AG04450 (cell line): ENCODE data around the gene ERGIC2. TPM values are rescaled to one million over a fixed set of nuclear protein-coding genes. Genes with fewer than 3 reads are reported as not detected.
"Not testable (repeated sequence)": the region's sequence is repeated elsewhere in the genome, so short reads cannot be mapped to it uniquely, and the experiment has no call there.

Experiments
- CTCF ChIA-PET: fragments of 300-600, 350-600 bp; formaldehyde crosslinking; extraction: SDS; loops from one replicate; lab custom pipeline; 2022; ENCODE audit warnings: antibody characterized with exemption, inconsistent platforms; lab: Charles Lee
- POLR2A ChIA-PET: fragments of 350-600 bp; formaldehyde crosslinking; extraction: SDS; loops from one replicate; lab custom pipeline; 2021; ENCODE audit warnings: antibody characterized with exemption, inconsistent platforms; lab: Yijun Ruan, JAX
- DNase-seq: peaks from one replicate; pipeline ENCODE4 v3.0.0-alpha.2; 2011; ENCODE audit warnings: low read depth, low spot score
- H3K27ac ChIP-seq: one replicate; pipeline ENCODE4 v1.5.1; 2012; ENCODE audit warnings: low read depth, low read length, control low read depth
- H3K27me3 ChIP-seq: one replicate; pipeline ENCODE4 v1.6.0; 2012; ENCODE audit warnings: low read length; ENCODE audit not compliant: control insufficient read depth, insufficient read depth
- H3K4me3 ChIP-seq: 2 replicates; pipeline ENCODE4 v1.5.1; 2011; ENCODE audit warnings: mild to moderate bottlenecking, low read depth, low read length, control low read depth
- H3K9me3 ChIP-seq: 2 replicates; pipeline ENCODE4 v1.5.1; 2012; ENCODE audit warnings: low read length; ENCODE audit not compliant: control insufficient read depth, insufficient read depth
- CTCF ChIP-seq: IDR thresholded peaks from 2 replicates; pipeline ENCODE4 v1.5.1; 2011; ENCODE audit warnings: low read depth, low read length, control low read depth, inconsistent platforms
- polyA plus RNA-seq: library from polyadenylated mRNA; depleted of rRNA; stranded (reverse); fragments of >200 nt; gene quantifications from 2 replicates; pipeline ENCODE4 v1.2.3, GENCODE V29; 2011

ERGIC2 gene
- polyA plus RNA-seq, 1 experiment: 62.5 TPM

- Histone ChIP-seq H3K4me3 (no peak overlapping the region), H3K27ac (no peak overlapping the region), H3K9me3 (no peaks in the 10 kb centered on the region), H3K27me3 (no peaks in the 10 kb centered on the region)
- ChIA-PET CTCF (no interaction called here), POLR2A (no interaction called here)
- DNase-seq: no peak
- no peak for TF ChIP-seq CTCF
These were observed 15.8 kb upstream of the ERGIC2 start for GRCh38 chr12:29396774-29397173.

- ChIA-PET CTCF (no interaction called here), POLR2A (no interaction called here)
- Histone ChIP-seq H3K9me3 (no peaks in the 10 kb centered on the region), H3K4me3 (no peak overlapping the region), H3K27me3 (no peaks in the 10 kb centered on the region), H3K27ac (no peak overlapping the region)
- no peak for TF ChIP-seq CTCF
- DNase-seq: no peak
These were observed 14.4 kb upstream of the ERGIC2 start for GRCh38 chr12:29395356-29395755.

- POLR2A ChIA-PET, CTCF ChIA-PET, H3K9me3 ChIP-seq, H3K27ac ChIP-seq, H3K27me3 ChIP-seq, DNase-seq, H3K4me3 ChIP-seq: not testable (repeated sequence)
These were observed 9.4 kb upstream of the ERGIC2 start for GRCh38 chr12:29390419-29390818.

- Histone ChIP-seq H3K9me3 (no peaks in the 10 kb centered on the region; the same call in 1 of the 2 replicates), H3K27me3 (no peaks in the 10 kb centered on the region), H3K27ac (no peak overlapping the region), H3K4me3 (no peak overlapping the region)
- DNase-seq: no peak
- ChIA-PET CTCF (no interaction called here), POLR2A (no interaction called here)
- TF ChIP-seq CTCF: no peak
These were observed 8.4 kb upstream of the ERGIC2 start for GRCh38 chr12:29389295-29389919.

- H3K27me3 ChIP-seq, POLR2A ChIA-PET, DNase-seq, CTCF ChIA-PET, H3K27ac ChIP-seq, H3K9me3 ChIP-seq, H3K4me3 ChIP-seq: not testable (repeated sequence)
These were observed 5.2 kb upstream of the ERGIC2 start for GRCh38 chr12:29386084-29386680.

- POLR2A ChIA-PET, CTCF ChIA-PET, H3K9me3 ChIP-seq, H3K4me3 ChIP-seq, H3K27me3 ChIP-seq, H3K27ac ChIP-seq, DNase-seq: not testable (repeated sequence)
These were observed 4.2 kb upstream of the ERGIC2 start for GRCh38 chr12:29385194-29385593.
